Suppressor macrophage treated with lipopolysaccharide for 4 hours (primary cell): ENCODE measurements around the gene CELF2.
"Not testable (repeated sequence)": the region's sequence is repeated elsewhere in the genome, so short reads cannot be mapped to it uniquely, and the experiment has no call there.

Experiments used
- DNase-seq: peaks from one replicate; pipeline ENCODE4 v3.0.0-alpha.2; 2020

CELF2 gene

DNA sequence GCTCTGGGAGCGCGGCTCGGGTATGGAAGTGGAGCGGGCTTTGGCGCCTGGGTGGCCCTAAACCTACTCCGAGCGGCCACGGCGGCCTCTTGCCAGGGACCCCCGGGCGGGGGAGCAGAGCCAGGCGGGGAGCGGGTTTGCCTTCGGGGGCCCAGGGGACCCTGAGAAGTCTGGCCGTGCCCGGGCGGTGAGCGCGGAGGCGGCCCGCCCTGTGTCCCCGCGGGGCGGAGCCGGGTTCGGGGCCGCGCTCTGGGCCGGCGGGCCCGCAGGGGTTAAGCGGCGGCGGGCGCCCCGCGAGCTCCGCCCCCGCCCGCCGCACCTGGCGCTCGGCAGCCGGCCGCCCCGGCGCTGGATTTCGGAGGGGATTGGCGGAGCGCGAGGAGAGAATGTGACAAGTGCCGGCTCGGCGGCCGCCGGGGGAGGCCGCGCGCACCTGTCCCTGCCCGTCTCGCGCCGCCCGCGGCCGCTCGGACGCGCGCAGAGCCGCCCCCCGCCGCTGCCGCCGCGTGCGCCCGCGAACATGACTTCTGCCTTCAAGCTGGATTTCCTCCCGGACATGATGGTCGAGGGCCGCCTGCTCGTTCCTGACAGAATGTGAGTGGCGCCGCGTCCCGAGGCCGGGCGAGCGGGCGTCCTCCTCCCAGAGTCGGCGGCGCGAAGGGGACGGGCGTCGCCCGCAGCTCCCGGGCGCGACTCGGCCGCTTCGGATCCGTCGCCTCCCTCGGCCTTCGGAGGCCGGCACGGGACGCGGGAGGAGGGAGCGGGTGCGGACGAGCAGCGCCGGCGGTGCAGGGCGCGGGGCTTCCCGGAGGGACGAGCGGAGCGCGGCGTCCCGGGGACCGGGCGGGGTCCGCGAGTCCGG lies at the start of gene CELF2:
CELF2 (plus strand) TSS at position 303 of the 862 bp plus-strand sequence; CDS start at position 521, 218 bp downstream.
- peak; percentile 32 for DNase-seq

DNA sequence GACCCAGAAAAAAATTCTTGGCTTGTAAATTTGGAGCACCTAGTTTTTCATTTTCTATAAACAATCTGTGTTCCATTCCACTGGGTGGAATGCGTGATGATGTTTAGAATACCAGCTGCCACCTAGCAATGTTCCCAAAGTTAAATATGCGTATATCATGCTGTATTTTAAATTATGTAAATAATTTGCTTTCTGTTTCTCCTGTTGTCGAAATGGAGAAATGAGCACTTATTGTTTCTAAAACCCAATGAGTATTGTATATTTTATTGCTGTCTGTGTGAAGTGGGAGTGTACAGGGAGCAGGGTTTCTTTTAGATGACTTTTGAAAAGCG lies 49.4 kb upstream of the CELF2 start:
- no peak for DNase-seq

DNA sequence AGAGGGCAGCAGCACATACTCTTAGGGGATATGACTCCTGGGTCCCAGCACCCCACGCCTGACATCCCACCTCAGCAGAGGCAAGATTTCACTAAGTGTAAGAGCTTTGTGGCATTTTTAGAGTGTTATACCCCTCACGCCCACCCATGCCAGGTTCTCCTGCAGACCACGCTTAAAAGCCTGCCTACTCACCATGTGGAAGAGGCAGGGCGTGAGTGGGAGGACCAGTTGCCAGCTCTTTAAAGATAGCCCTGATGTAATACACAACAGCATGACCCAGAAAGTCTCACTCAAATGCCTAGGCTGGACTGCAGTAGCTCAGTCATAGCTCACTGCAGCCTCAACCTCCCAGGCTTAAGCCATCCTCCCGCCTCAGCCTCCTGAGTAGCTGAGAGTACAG lies 44.4 kb upstream of the CELF2 start:
- DNase-seq = no peak

DNA sequence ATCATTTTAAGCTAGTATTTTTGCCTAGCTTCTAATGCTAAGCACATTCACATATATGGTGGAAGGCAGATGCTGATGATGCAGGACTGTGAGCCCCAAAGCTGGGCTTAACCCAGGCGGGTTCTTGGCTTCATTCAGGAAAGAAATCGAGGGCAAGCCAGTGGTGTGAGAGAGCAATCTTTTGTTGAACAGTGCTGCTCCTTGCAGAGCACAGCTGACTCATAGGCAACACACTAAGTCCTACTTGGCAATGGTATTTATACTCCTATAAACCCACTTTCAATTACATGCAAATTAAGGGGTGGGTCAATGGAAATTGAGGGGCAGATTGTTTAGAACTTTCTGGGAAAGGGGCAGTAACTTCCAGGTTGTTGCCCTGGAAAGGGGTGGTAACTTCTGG lies 42.0 kb upstream of the CELF2 start:
- DNase-seq = no peak

GRCh38 chr10:10976652-10977051 lies 41.0 kb upstream of the CELF2 start:
- DNase-seq = no peak

- no peak for DNase-seq
These were observed 40.3 kb upstream of the CELF2 start for GRCh38 chr10:10977226-10977956.

DNA sequence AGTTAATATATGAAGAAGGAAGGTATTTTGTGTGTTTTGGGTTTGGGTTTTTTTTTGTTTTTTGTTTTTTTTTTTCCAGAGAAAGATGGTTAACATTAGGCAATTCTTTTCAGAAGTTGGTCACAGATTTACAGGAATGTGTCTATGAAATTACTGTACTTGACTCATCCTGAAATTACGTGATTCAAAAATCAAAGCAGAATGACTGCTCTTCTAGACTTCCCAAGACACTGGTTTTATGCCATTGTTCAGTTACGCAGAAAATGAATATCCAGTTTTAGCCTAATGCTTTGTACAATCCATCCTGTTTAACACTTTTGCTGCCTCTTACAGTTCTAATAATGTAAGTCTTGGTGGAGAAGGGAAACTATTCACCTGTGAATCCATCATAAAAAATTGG lies 39.7 kb upstream of the CELF2 start:
- peak; percentile 10 for DNase-seq

DNA sequence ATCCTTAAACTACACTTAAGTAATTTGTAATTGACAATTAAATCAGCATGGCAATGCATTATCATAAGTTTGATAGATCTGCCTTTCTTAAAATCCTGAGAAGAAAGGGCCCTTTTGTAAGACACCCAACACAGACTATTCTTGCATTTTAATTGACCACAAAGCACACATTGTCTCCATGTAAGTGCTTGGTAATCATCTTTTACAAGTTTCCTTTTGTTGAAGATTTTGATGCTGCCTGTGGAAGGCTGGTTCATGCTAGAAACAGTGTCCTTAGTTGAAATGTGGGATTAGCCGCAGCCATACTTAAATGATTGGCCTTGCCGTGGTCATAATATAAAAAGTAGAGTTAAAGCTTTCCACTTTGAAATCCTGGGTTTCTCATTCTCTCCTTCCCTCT lies 32.3 kb upstream of the CELF2 start:
- DNase-seq = no peak

DNA sequence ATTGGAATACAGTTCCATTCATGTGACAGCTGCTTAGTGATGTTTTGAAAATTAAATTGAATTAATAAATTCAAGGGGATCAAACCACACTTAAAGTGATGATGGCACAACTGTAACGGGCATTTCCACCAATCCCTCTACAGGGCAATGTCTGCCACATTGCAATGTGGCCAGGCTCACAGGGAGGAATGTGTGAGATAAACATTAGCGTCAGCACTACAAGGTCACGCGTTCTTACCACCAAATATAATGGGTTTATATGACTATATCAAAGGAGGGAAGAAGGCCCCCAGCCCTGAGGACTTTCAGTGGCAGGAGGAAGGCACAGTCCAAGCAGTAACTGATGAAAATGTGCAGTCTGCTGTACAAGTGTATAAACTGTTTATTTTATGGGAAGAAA lies 31.1 kb upstream of the CELF2 start:
- no peak for DNase-seq

DNA sequence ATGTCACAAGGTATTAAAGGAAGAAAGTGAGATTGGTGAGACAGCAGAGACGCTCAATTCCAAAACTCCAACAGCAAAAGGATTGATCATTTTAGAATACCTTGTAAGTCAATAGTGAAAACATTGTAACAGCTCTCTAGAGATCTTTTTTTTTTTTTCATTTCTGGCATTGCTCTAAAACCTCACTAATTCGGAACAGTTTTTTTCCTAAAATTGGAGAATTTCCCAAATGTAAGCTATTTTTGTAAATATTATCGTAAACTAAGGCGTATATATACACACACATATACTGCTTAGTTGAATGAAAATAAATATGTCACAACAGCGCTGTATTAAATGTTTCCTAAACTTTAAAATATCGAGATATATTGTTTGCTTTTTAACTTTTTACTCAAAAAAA lies 30.6 kb upstream of the CELF2 start:
- DNase-seq = no peak

DNA sequence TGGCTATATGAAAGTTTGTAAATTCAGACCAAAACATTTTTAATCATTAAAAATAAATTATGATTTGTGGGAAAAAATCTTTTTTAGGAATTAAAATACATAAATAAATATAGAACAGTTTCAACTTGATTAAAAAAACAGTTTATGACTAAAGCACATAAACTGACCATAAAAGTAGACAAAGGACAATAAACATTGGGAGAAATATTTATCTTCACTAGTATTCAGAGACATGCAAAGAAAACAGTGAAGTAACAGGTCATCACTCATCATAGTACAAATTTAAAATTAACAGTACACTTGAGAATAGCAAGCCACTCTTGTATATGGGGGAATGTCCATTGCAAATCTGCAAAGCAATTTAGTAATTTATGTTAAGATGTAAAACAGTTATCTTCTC lies 28.0 kb upstream of the CELF2 start:
- no peak for DNase-seq

GRCh38 chr10:10991144-10991543 lies 26.5 kb upstream of the CELF2 start:
- DNase-seq = no peak

DNA sequence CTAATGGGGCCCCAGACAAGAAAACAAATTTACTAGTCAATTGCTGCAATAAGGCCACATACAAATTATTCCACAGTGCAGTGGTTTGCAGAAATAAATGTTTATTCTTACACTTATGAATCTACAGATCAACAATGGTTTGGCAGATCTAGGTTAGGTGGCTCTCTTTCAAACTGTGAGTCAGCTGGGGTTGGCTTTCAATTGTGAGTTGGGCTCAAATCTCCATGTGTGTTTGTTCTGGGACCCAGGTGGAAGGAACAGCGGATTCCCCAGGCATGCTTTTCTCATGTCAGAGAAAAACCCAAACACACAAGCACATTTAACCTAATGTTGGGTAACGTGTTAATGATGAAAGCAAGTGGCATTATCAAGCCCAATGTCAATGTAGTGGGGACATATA lies 25.6 kb upstream of the CELF2 start:
- no peak for DNase-seq

GRCh38 chr10:10992961-10993714 lies 24.5 kb upstream of the CELF2 start:
- DNase-seq = no peak

DNA sequence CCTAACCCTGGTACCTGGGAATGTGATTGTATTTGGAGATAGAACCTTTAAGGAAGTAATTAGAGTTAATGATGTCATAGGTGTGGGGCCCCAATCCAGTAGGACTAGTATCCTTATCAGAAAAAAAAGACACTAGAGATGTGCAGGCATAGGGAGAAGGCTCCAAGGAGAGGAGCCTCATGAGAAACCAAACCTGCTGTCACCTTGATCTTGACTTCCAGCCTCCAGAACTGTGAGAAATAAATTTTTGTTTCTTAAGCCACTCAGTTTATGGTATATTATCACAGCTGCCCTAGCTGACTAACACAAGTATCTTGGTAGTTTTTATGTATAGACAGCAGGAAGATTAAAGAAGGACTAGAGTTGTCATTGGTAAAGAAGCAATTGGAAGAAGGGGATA lies 23.9 kb upstream of the CELF2 start:
- DNase-seq = no peak

- no peak for DNase-seq
These were observed 23.3 kb upstream of the CELF2 start for GRCh38 chr10:10994360-10994759.

- no peak for DNase-seq
These were observed 22.6 kb upstream of the CELF2 start for GRCh38 chr10:10995120-10995519.

- no peak for DNase-seq
These were observed 20.6 kb upstream of the CELF2 start for GRCh38 chr10:10996966-10997620.

- DNase-seq = not testable (repeated sequence)
These were observed 18.2 kb upstream of the CELF2 start for GRCh38 chr10:10999501-10999900.

GRCh38 chr10:11002485-11002884 lies 15.2 kb upstream of the CELF2 start:
- DNase-seq = no peak

GRCh38 chr10:11002916-11003315 lies 14.8 kb upstream of the CELF2 start:
- DNase-seq = no peak

DNA sequence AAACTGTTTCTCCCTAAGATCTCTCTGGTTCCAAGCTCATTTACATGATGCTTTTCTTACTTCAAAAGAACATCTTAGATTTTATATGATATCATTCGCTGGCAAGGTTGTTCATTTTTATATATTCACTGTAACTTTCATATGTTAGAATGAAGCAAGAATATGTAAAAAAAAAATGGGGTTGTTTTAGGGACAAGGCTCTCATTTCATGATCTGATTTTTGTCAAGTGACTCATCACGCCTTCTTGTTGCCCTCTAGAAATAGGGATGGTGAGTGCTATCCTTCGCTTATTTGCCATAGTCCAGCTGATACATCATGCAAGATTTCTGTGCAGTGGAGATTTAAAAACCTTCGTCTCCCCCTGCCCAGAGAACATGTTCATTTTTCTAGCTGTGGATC lies 14.0 kb upstream of the CELF2 start:
- DNase-seq = no peak
